Spleen (tissue), 11 donors: ENCODE results near the gene IBA57. TPM values are rescaled to one million over a fixed set of nuclear protein-coding genes. Genes with fewer than 3 reads are reported as not detected.

Experiments
- DNase-seq: peaks from one replicate; pipeline ENCODE4 v3.0.0-alpha.2; 2020
- H3K27ac ChIP-seq, 8 donors: fragments of 200-600 bp; sonication (generic) in 7 of 8; 1 replicate in 4 of 8; 2 replicates in 4 of 8; pipeline versions ENCODE4 v1.5.0 to v1.8.0; 2016 to 2021; ENCODE audit warnings: inconsistent platforms in 4 of 8, mild to moderate bottlenecking in 4 of 8, moderate library complexity in 1 of 8
- H3K27me3 ChIP-seq, 7 donors: fragments of 200-600 bp; sonication (generic) in 6 of 7; replicated peaks in 1 of 7; 1 replicate in 4 of 7; 2 replicates in 3 of 7; pipeline versions ENCODE4 v1.5.0 to v1.8.0; 2016 to 2021; ENCODE audit warnings: inconsistent platforms in 3 of 7, mild to moderate bottlenecking in 1 of 7
- H3K36me3 ChIP-seq, 6 donors: fragments of 200-600 bp; sonication (generic) in 5 of 6; 1 replicate in 4 of 6; 2 replicates in 2 of 6; pipeline versions ENCODE4 v1.5.0 to v1.8.0; 2016 to 2021; ENCODE audit warnings: inconsistent platforms in 2 of 6
- H3K4me1 ChIP-seq, 6 donors: fragments of 200-600 bp; sonication (generic) in 5 of 6; 1 replicate in 3 of 6; 2 replicates in 3 of 6; pipeline versions ENCODE4 v1.5.0 to v1.8.0; 2016 to 2021; ENCODE audit warnings: inconsistent platforms in 3 of 6
- H3K4me3 ChIP-seq, 8 donors: fragments of 200-600 bp; sonication (generic) in 7 of 8; 1 replicate in 4 of 8; 2 replicates in 4 of 8; pipeline versions ENCODE4 v1.5.0 to v1.8.0; 2016 to 2021; ENCODE audit warnings: inconsistent platforms in 4 of 8, mild to moderate bottlenecking in 4 of 8, moderate library complexity in 2 of 8
- H3K9me3 ChIP-seq, 8 donors: fragments of 200-600 bp; sonication (generic) in 7 of 8; 1 replicate in 4 of 8; 2 replicates in 4 of 8; pipeline versions ENCODE4 v1.5.0 to v1.8.0; 2016 to 2021; ENCODE audit warnings: inconsistent platforms in 4 of 8
- CTCF ChIP-seq, 11 experiments: fragments of 200-600 bp in 7 of 11; fragments of 450-650 bp in 4 of 11; sonication (generic) in 4 of 11; IDR thresholded peaks in 8 of 11; conservative IDR thresholded peaks in 3 of 11; 1 replicate in 7 of 11; 2 replicates in 4 of 11; pipeline versions ENCODE4 v1.4.0 to v1.8.0; 2016 to 2021; ENCODE audit warnings: antibody characterized with exemption in 11 of 11, inconsistent platforms in 4 of 11, mild to moderate bottlenecking in 1 of 11
- POLR2A ChIP-seq, 3 donors: fragments of 450-650 bp; IDR thresholded peaks; one replicate each; pipeline ENCODE4 v1.5.1; 2017; ENCODE audit warnings: antibody characterized with exemption in 3 of 3, mild to moderate bottlenecking in 1 of 3
- POLR2AphosphoS5 ChIP-seq, 3 donors: sonication (generic); formaldehyde crosslinking; IDR thresholded peaks; one replicate each; pipeline ENCODE4 v1.5.1; 2017; ENCODE audit warnings: antibody characterized with exemption in 3 of 3
- WGBS, 5 donors: extraction: QIAGEN DNeasy Blood & Tissue Kit in 3 of 5; methylation state at CpG; one replicate each; pipeline versions ENCODE4 v1.1.5 to v1.1.7; 2013 to 2018; 5-methylcytosine and 5-hydroxymethylcytosine counted together
- intact Hi-C: fragments of 100-400 bp; cut with DNase I; formaldehyde crosslinking; loops from one replicate; pipeline ENCODE4 v1.15.0; 2023; ENCODE audit warnings: low total_unique reads
- polyA plus RNA-seq, 3 donors: library from polyadenylated mRNA; stranded (reverse); fragments of 200-250 nt; gene quantifications; one replicate each; pipeline ENCODE4 v1.2.1, GENCODE V29; 2013
- total RNA-seq, 7 donors: library from RNA; depleted of rRNA in 3 of 7; stranded (reverse); fragments of >200 nt in 3 of 7; fragmentation: NEBNext Ultra II Directional in 4 of 7; extraction: Animal tissue kit (Norgen Biotek cat#: 25700) in 4 of 7; gene quantifications; one replicate each; pipeline versions ENCODE4 v1.1.0 to v1.2.1, GENCODE V29; 2016 to 2021
- donor health status: healthy with polysubstance abuse.
- donor health status: DM: no; HTN: no; CAD: no; lungs with moderate emphysema.
- donor health status: DM: no; HTN: no; CAD: no.
- donor health status: Bipolar disorder and iron deficiency.
- donor health status: healthy.
- donor health status: DM: no; HTN: no; CAD: no.
- donor health status: DM: yes; HTN: yes; CAD: no.

The IBA57 gene
- total and polyA plus RNA-seq, 10 donors: 0.59 to 14.7 (median 9.3) TPM

GRCh38 chr1:228176461-228177182 is 11.0 kb downstream of the IBA57 start:
- peak; percentile 78 for DNase-seq
- Histone ChIP-seq H3K27ac (peak overlapping the region in 4 of 8 donors; percentile 24 to 56 (median 50)), H3K36me3 (peaks cover 5 to 26% (median 8%) of the 10 kb centered on the region in 6 donors), H3K27me3 (no peaks in the 10 kb centered on the region), H3K4me3 (no peak overlapping the region), H3K4me1 (peaks cover 0 to 44% (median 9%) of the 10 kb centered on the region in 6 donors), H3K9me3 (peaks cover 0 to 4% (median 0%) of the 10 kb centered on the region in 8 donors)
- intact Hi-C loops: no loop called here
- TF ChIP-seq POLR2AphosphoS5 (IDR thresholded peaks at IDR 0.05) (peak; percentile 28 to 66 (median 63)), POLR2A (IDR thresholded peaks at IDR 0.05) (no peak)
- 71 to 84% (median 80%) methylated on average over 13 to 19 of the region's 19 CpGs for WGBS, 5 donors

GRCh38 chr1:228177183-228177475 is 11.5 kb downstream of the IBA57 start:
- peaks cover 0 to 41% (median 7%) of the 10 kb centered on the region in 6 donors for H3K4me1 ChIP-seq

GRCh38 chr1:228177721-228178710 is 12.4 kb downstream of the IBA57 start:
- peak; percentile 51 for DNase-seq
- intact Hi-C loops: no loop called here
- 74 to 81% (median 77%) methylated on average over 12 of the region's 12 CpGs for WGBS, 5 donors
- H3K4me1 ChIP-seq: peaks cover 0 to 41% (median 7%) of the 10 kb centered on the region in 6 donors
- no peak for TF ChIP-seq POLR2A (IDR thresholded peaks at IDR 0.05)
- TF ChIP-seq POLR2AphosphoS5 (IDR thresholded peaks at IDR 0.05): no peak
- no peak for TF ChIP-seq CTCF (IDR thresholded peaks at IDR 0.05 in 8 of 11, conservative IDR thresholded peaks at IDR 0.05 in 3 of 11)
- H3K36me3 ChIP-seq: peaks cover 5 to 26% (median 8%) of the 10 kb centered on the region in 6 donors
- H3K27me3 ChIP-seq: no peaks in the 10 kb centered on the region
- no peak overlapping the region for H3K4me3 ChIP-seq
- peak overlapping the region in 2 of 8 donors; percentile 43 to 56 for H3K27ac ChIP-seq
- H3K9me3 ChIP-seq: peaks cover 0 to 4% (median 0%) of the 10 kb centered on the region in 8 donors

More at GRCh38 chr1:228177183-228177475, 11.5 kb downstream of the IBA57 start:
- peaks cover 5 to 26% (median 8%) of the 10 kb centered on the region in 6 donors for H3K36me3 ChIP-seq
- H3K4me3 ChIP-seq: no peak overlapping the region
- intact Hi-C loops: no loop called here
- peaks cover 0 to 4% (median 0%) of the 10 kb centered on the region in 8 donors for H3K9me3 ChIP-seq
- 74 to 86% (median 80%) methylated on average over 3 to 5 of the region's 5 CpGs for WGBS, 5 donors
- peak overlapping the region in 2 of 8 donors; percentile 43 to 56 for H3K27ac ChIP-seq
- no peaks in the 10 kb centered on the region for H3K27me3 ChIP-seq
- TF ChIP-seq CTCF (IDR thresholded peaks at IDR 0.05 in 8 of 11, conservative IDR thresholded peaks at IDR 0.05 in 3 of 11): no peak
- no peak for TF ChIP-seq POLR2A (IDR thresholded peaks at IDR 0.05)
- TF ChIP-seq POLR2AphosphoS5 (IDR thresholded peaks at IDR 0.05): no peak
- DNase-seq: no peak

GRCh38 chr1:228178737-228179684 is 13.4 kb downstream of the IBA57 start:
- TF ChIP-seq POLR2A (IDR thresholded peaks at IDR 0.05) (no peak), POLR2AphosphoS5 (IDR thresholded peaks at IDR 0.05) (no peak), CTCF (IDR thresholded peaks at IDR 0.05 in 8 of 11, conservative IDR thresholded peaks at IDR 0.05 in 3 of 11) (no peak)
- intact Hi-C loops: no loop called here
- peaks cover 5 to 26% (median 8%) of the 10 kb centered on the region in 6 donors for H3K36me3 ChIP-seq
- H3K4me1 ChIP-seq: peaks cover 0 to 41% (median 7%) of the 10 kb centered on the region in 6 donors
- no peaks in the 10 kb centered on the region for H3K27me3 ChIP-seq
- DNase-seq: peak; percentile 59
- no peak overlapping the region for H3K4me3 ChIP-seq
- peaks cover 0 to 4% (median 0%) of the 10 kb centered on the region in 8 donors for H3K9me3 ChIP-seq
- H3K27ac ChIP-seq: peak overlapping the region in 1 of 8 donors; percentile 56
- WGBS, 5 donors: 59 to 73% (median 68%) methylated on average over 12 of the region's 12 CpGs
